ENCODE measurements around the gene RC3H1.

DNA sequence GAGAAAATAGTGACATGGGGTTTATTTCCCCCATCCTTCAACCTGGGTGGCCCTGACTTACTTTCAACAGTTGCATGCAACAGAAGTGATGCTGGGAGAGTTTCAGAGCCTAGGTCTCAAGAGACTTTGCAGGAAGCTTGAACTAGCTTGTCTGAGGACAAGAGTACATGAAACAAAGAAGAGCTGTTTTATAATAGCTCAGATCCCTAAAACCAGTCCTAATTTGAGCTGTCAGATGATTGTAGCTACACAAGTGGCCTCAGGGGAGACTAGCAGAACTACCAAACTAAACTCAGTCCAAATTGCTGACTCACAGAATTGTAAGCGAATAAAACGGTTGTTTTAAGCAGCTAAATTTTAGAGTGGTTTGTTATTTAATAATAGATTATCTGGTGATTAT, 17.1 kb downstream of the RC3H1 start:
- TF ChIP-seq POLR2A (IDR thresholded peaks at IDR 0.05) (no peak), CTCF (IDR thresholded peaks at IDR 0.05) (no peak), EP300 (IDR thresholded peaks at IDR 0.05) (no peak), POLR2AphosphoS5 (IDR thresholded peaks at IDR 0.05) (no peak)

Measured in upper lobe of left lung (tissue), 4 donors.